SU-DHL-6 (cell line): ENCODE results near the gene PCDHGB3.

Experiments used
- H2AFZ ChIP-seq: fragments of 200-600 bp; sonication (generic); 2 replicates; pipeline ENCODE4 v1.6.1; 2014; ENCODE audit warnings: low read depth, mild to moderate bottlenecking, moderate library complexity, mixed read lengths, antibody characterized with exemption, low read length; ENCODE audit not compliant: severe bottlenecking
- H3F3A ChIP-seq: fragments of 200-600 bp; shearing (Covaris generic); 2 replicates; pipeline ENCODE4 v1.6.0; 2016; ENCODE audit warnings: antibody characterized with exemption, mild to moderate bottlenecking; ENCODE audit not compliant: insufficient read depth
- H3K27ac ChIP-seq: fragments of 200-600 bp; sonication (generic); 2 replicates; pipeline ENCODE4 v1.5.1; 2016; ENCODE audit warnings: low read depth, mild to moderate bottlenecking, low read length, moderate library complexity, mixed read lengths
- H3K27me3 ChIP-seq: fragments of 200-600 bp; sonication (generic), shearing (Covaris generic); 2 replicates; pipeline ENCODE4 v1.6.0; 2014; ENCODE audit warnings: mild to moderate bottlenecking, low read length
- H3K36me3 ChIP-seq: fragments of 200-600 bp; sonication (generic); 2 replicates; pipeline ENCODE4 v1.6.1; 2014; ENCODE audit warnings: mild to moderate bottlenecking, low read length, mixed read lengths
- H3K4me2 ChIP-seq: fragments of 300-600, 200-600 bp; shearing (Covaris generic), sonication (generic); 2 replicates; pipeline ENCODE4 v1.6.0; 2014; ENCODE audit warnings: low read length, low read depth, mild to moderate bottlenecking; ENCODE audit not compliant: poor library complexity, severe bottlenecking
- H3K4me3 ChIP-seq: fragments of 200-600 bp; sonication (generic); 2 replicates; pipeline ENCODE4 v1.5.1; 2014; ENCODE audit warnings: antibody characterized with exemption, low read length, mild to moderate bottlenecking, mixed read lengths; ENCODE audit not compliant: insufficient read depth, poor library complexity, severe bottlenecking
- H3K79me2 ChIP-seq: fragments of 200-600 bp; sonication (generic); 2 replicates; pipeline ENCODE4 v1.6.1; 2014; ENCODE audit warnings: mild to moderate bottlenecking, low read length, moderate library complexity; ENCODE audit not compliant: insufficient read depth
- H3K9ac ChIP-seq: fragments of 200-600 bp; sonication (generic); 2 replicates; pipeline ENCODE4 v1.7.0; 2014; ENCODE audit warnings: mild to moderate bottlenecking, low read length
- H3K9me2 ChIP-seq: fragments of 200-600 bp; sonication (generic); replicated peaks from 2 replicates; pipeline ENCODE4 v1.6.1; 2014; ENCODE audit warnings: low read length; ENCODE audit not compliant: insufficient read depth
- H3K9me3 ChIP-seq: fragments of 200-600 bp; sonication (generic); 2 replicates; pipeline ENCODE4 v1.6.1; 2014; ENCODE audit warnings: low read length, mixed read lengths; ENCODE audit not compliant: insufficient read depth
- H4K20me1 ChIP-seq: fragments of 200-600 bp; sonication (generic); 2 replicates; pipeline ENCODE4 v1.6.1; 2014; ENCODE audit warnings: low read depth, mild to moderate bottlenecking, antibody characterized with exemption, low read length, moderate library complexity, mixed read lengths
- CTCF ChIP-seq: fragments of 200-600 bp; sonication (generic); IDR thresholded peaks from one replicate; pipeline ENCODE4 v1.5.1; 2017; ENCODE audit warnings: antibody characterized with exemption, mild to moderate bottlenecking, low read length, moderate library complexity; ENCODE audit not compliant: insufficient read depth, poor library complexity, severe bottlenecking
- EZH2phosphoT487 ChIP-seq: fragments of 200-600 bp; sonication (generic), shearing (Covaris generic); conservative IDR thresholded peaks from 2 replicates; pipeline ENCODE4 v1.6.1; 2018; ENCODE audit warnings: mild to moderate bottlenecking, antibody characterized with exemption, low read length, moderate library complexity, mixed read lengths

The PCDHGB3 gene

DNA sequence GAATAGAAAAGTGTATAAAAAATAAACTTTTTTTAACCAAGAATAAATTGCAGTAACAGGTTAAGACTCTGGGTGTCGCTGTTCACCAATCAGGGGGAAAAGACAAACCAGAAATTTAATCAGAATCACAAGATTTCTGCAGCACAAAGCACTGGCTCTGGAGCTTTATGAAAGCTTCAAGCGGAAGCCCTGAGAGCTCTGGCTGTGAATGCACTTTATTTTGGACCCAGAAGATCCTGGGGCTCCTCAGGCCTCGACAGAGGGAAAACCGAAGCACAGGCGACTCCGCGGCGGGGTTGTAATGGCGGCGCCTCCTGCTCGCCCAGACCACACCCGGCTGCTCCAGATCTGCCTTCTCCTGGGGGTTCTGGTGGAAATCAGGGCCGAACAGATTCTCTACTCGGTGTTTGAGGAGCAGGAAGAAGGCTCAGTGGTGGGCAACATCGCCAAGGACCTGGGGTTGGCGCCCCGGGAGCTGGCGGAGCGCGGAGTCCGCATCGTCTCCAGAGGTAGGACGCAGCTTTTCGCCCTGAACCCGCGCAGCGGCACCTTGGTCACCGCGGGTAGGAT lies 15.1 kb upstream of the PCDHGB3 start, which contains the start of gene PCDHGA4:
PCDHGA4 (plus strand) TSS at position 122 of the 570 bp plus-strand sequence; CDS start at position 209, 87 bp downstream.
- Histone ChIP-seq H3K9me2 (no peaks in the 10 kb centered on the region), H3K9ac (peak within 1 kb of the TSS; percentile 11; the same call in 1 of the 2 replicates)

DNA sequence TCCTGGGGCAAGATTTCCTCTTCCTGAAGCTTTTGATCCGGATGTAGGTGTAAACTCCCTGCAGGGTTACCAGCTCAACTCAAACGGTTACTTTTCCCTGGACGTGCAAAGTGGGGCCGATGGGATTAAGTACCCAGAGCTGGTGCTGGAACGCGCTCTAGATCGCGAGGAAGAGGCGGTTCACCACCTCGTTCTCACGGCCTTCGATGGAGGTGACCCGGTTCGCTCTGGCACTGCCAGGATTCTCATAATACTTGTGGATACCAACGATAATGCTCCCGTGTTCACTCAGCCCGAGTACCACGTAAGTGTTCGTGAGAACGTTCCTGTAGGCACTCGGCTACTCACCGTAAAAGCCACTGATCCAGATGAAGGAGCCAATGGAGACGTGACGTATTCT lies 14.4 kb upstream of the PCDHGB3 start:
- H3K9ac ChIP-seq = no peak overlapping the region
- no peak overlapping the region for H2AFZ ChIP-seq
- H3K4me3 ChIP-seq = no peak overlapping the region
- H3F3A ChIP-seq = 0 out of 2 replicates have a peak, but pooled peaks cover 5% of the 10 kb centered on the region
- H3K9me2 ChIP-seq = no peaks in the 10 kb centered on the region
- no peaks in the 10 kb centered on the region; the same call in 1 of the 2 replicates for H3K36me3 ChIP-seq
- H3K4me2 ChIP-seq = no peak overlapping the region
- TF ChIP-seq CTCF = no peak
- TF ChIP-seq EZH2phosphoT487 = no peak
- H3K27me3 ChIP-seq = no peaks in the 10 kb centered on the region
- H3K9me3 ChIP-seq = peaks cover 2% of the 10 kb centered on the region; the same call in 1 of the 2 replicates
- H4K20me1 ChIP-seq = no peaks in the 10 kb centered on the region
- H3K27ac ChIP-seq = no peak overlapping the region
- no peaks in the 10 kb centered on the region for H3K79me2 ChIP-seq

More for the DNA sequence above, 15.1 kb upstream of the PCDHGB3 start, which contains the start of gene PCDHGA4:
- Histone ChIP-seq H3K36me3 (no peaks in the 10 kb centered on the region), H3K4me2 (peak within 1 kb of the TSS; percentile 32), H3K4me3 (no peak within 1 kb of the TSS), H3K27me3 (no peaks in the 10 kb centered on the region), H3K9me3 (no peaks in the 10 kb centered on the region), H3K27ac (no peak within 1 kb of the TSS), H3F3A (0 out of 2 replicates have a peak, but pooled peaks cover 5% of the 10 kb centered on the region), H2AFZ (no peak within 1 kb of the TSS), H4K20me1 (no peaks in the 10 kb centered on the region), H3K79me2 (no peaks in the 10 kb centered on the region)
- TF ChIP-seq CTCF (peak; percentile 56), EZH2phosphoT487 (no peak)

DNA sequence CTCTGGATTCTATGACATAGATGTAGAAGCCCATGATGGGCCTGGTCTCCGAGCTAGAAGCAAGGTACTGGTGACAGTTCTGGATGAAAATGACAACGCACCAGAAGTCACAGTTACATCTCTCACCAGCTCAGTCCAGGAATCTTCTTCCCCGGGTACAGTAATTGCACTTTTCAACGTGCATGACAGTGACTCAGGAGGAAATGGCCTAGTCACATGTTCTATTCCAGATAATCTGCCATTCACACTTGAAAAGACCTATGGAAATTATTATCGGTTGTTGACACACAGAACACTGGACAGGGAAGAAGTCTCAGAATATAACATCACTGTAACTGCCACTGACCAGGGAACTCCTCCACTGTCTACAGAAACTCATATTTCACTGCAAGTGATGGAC lies 13.9 kb upstream of the PCDHGB3 start:
- Histone ChIP-seq H3F3A (0 out of 2 replicates have a peak, but pooled peaks cover 5% of the 10 kb centered on the region), H3K4me3 (no peak overlapping the region), H3K27ac (no peak overlapping the region), H3K27me3 (no peaks in the 10 kb centered on the region), H3K36me3 (no peaks in the 10 kb centered on the region; the same call in 1 of the 2 replicates), H3K9me2 (no peaks in the 10 kb centered on the region), H3K4me2 (no peak overlapping the region), H2AFZ (no peak overlapping the region), H3K9me3 (peaks cover 7% of the 10 kb centered on the region; the same call in 1 of the 2 replicates), H3K9ac (no peak overlapping the region), H3K79me2 (no peaks in the 10 kb centered on the region), H4K20me1 (no peaks in the 10 kb centered on the region)
- no peak for TF ChIP-seq CTCF
- no peak for TF ChIP-seq EZH2phosphoT487
